GM18951 (cell line): ENCODE measurements around the gene ISCA2.
"Not testable (repeated sequence)": the region's sequence is repeated elsewhere in the genome, so short reads cannot be mapped to it uniquely, and the experiment has no call there.

ENCODE experiments used
- POLR2A ChIP-seq: IDR thresholded peaks from 4 replicates; pipeline ENCODE4 v1.6.1; 2011; ENCODE audit warnings: mild to moderate bottlenecking; ENCODE audit not compliant: insufficient read length, insufficient read depth; ENCODE audit errors: extremely low read depth
- in situ Hi-C: fragments of 300-500 bp; cut with MboI; formaldehyde crosslinking; loops from one replicate; pipeline ENCODE4 v1.12.0; 2022; ENCODE audit warnings: low sequenced_read_pairs, mixed read lengths, inconsistent platforms; ENCODE audit not compliant: unreplicated experiment

ISCA2 gene

GRCh38 chr14:74493343-74494261 lies at the start of gene ISCA2:
Gene ISCA2 (plus strand): TSS chr14:74493765. CDS start chr14:74493775, 10 bp downstream.
- TF ChIP-seq POLR2A: peak; percentile 83
- in situ Hi-C loops: loop anchor here (10.0 kb wide), 1 partner anchor 139 kb away; no protein-coding TSS in a partner anchor

GRCh38 chr14:74444866-74445265 lies 48.7 kb upstream of the ISCA2 start:
- in situ Hi-C loops: no loop called here

DNA sequence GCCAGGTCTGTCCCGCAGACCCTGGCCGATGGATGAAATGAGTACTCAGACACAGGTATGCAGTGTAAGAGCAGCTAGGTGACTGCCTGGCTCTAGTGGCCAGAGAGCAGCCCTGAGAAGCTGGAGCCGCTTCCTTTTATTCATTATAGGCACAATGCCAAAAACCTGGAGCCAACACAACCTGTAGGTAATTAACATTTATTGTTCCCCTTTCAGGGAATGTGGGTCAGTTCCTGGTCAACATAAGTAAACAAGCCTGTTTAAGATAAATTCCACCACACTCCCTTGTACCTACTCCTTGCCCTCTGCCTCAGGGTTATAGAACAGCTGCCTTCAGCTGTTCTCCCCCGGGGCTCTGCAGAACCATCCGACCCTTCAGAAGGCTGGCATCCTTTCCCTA lies 39.2 kb upstream of the ISCA2 start:
- in situ Hi-C loops: not testable (repeated sequence)

More at GRCh38 chr14:74444866-74445265, 48.7 kb upstream of the ISCA2 start:
- TF ChIP-seq POLR2A: no peak

DNA sequence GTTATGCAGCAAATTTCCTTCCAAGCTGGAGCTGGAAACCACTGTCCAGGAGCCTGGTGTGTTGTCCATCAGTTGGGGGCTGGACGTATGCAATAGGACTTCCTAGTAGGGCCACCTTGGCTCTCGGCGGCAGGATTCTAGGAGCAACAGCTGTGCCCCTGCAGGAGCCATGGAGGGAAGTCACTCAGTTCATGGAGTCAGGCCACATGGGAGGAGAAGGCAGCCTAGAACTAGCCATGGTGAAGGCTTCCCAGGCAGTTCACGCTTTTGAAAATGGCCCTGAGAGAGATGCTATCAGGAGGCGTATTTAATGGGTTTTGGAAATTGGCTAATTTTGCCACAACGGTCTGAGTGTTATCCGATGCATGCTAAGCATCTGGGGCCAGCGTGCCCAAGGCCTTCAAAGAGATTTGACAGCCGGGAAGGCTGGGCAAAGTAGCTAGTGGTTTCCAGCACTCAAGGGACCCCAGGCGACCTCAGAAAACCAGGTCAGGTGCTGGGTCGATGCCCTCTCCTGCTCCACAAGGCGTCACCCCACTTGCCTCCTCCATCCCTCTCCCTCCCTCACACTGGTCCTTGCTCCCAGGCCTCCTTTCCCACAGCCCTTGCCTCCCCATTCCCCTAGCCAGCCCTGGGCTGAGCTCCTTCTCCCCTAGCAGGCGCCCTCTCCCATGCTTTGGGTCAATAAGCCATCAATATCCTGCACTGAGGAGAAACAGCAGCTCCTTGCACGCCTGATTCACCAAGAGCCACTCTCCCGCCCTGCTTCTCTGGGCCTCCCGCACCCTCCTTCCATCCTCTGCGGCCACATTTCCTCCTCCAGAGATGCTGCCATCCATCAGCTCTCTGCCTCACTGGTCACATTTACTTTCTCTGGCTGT lies 36.6 kb upstream of the ISCA2 start:
- no peak for TF ChIP-seq POLR2A
- in situ Hi-C loops: no loop called here

DNA sequence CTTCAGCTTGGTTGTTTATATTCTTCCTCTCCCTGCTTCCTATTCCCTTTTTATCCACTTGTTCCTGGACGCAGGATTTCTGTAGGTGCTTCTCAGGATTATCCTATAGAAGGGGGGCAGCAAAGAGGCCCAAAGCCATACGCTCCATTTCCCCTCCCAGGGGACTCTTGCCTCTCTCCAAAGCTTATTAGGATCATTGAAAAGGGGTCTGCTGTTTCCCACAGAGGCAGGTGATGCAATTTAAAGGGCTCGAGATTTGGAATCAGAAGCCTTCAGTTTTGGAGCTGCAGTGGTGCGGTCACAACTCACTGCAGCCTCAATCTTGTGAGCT lies 36.0 kb upstream of the ISCA2 start:
- in situ Hi-C loops: no loop called here
- no peak for TF ChIP-seq POLR2A

- TF ChIP-seq POLR2A: no peak
- in situ Hi-C loops: no loop called here
These were observed 34.1 kb upstream of the ISCA2 start for GRCh38 chr14:74459289-74459946.

DNA sequence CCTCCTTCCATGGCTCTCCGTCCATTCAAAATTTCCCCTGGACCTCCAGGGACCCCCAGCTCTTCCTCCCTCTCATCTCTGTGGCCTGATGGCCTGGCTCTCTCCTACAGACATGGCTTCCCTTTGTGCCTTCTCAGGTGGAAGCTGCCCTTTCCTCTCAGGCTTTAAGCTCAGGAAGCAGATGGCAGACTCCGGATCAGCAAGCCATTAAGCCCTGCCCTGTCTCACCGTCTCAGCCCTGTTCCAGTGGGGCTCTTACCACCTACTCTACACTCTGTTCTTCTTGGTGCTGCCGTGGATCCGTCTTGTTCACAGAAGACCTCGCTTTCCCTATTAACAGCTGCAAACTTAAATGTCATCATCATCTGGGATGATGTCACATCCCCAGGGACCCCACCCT lies 33.6 kb upstream of the ISCA2 start:
- in situ Hi-C loops: no loop called here
- no peak for TF ChIP-seq POLR2A

GRCh38 chr14:74462993-74463392 lies 30.6 kb upstream of the ISCA2 start:
- in situ Hi-C loops: no loop called here
- TF ChIP-seq POLR2A: no peak

- in situ Hi-C loops: no loop called here
- TF ChIP-seq POLR2A: no peak
These were observed 29.9 kb upstream of the ISCA2 start for GRCh38 chr14:74463697-74464096.

DNA sequence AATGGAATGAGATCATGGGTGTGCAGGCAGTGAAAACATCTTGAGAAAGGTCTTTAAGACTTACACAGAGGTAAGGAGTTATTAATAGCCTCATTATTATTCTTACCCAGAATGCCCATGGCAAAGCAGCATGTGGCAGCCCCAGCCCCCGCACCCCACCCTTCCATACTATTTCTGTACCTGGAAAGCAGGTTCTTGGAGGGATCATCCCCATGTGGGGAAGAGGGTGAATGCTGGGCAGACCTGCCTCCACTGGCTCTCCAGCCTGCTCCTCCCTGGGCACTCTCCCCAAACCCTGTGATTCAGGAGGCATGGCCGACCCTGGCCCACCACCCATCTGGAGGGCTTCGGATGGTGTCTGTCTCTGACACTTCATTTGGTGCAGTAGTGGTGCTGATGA lies 28.8 kb upstream of the ISCA2 start:
- TF ChIP-seq POLR2A: no peak
- in situ Hi-C loops: no loop called here

- TF ChIP-seq POLR2A: no peak
- in situ Hi-C loops: no loop called here
These were observed 28.2 kb upstream of the ISCA2 start for GRCh38 chr14:74465335-74465734.

GRCh38 chr14:74468513-74468912 lies 25.1 kb upstream of the ISCA2 start:
- in situ Hi-C loops: no loop called here
- no peak for TF ChIP-seq POLR2A
